ENCODE results near the gene PLCE1.

GRCh38 chr10:94014304-94014703, 20.6 kb downstream of the PLCE1 start:
- no peak for TF ChIP-seq EZH2 (IDR thresholded peaks at IDR 0.05; ENCODE audit: low read length)
- TF ChIP-seq CTCF (optimal IDR thresholded peaks at IDR 0.05 in 1 of 3, IDR thresholded peaks at IDR 0.05 in 1 of 3, conservative IDR thresholded peaks at IDR 0.05 in 1 of 3; ENCODE audit: extremely low read depth in 1 of 3, insufficient read depth in 2 of 3, low read length in 3 of 3) = no peak
